PC-3 (cell line): Measurements from ENCODE around the gene ST3GAL4.

Source experiments
- CTCF ChIP-seq: fragments of 300-600 bp; sonication (generic); conservative IDR thresholded peaks from 2 replicates; pipeline ENCODE4 v1.5.1; 2017; ENCODE audit warnings: antibody characterized with exemption, low read depth, mild to moderate bottlenecking, low read length
- EZH2phosphoT487 ChIP-seq: fragments of 300-600 bp; sonication (generic); IDR thresholded peaks from 2 replicates; pipeline ENCODE4 v1.6.1; 2018; ENCODE audit warnings: mild to moderate bottlenecking, antibody characterized with exemption, low read length, borderline replicate concordance

DNA sequence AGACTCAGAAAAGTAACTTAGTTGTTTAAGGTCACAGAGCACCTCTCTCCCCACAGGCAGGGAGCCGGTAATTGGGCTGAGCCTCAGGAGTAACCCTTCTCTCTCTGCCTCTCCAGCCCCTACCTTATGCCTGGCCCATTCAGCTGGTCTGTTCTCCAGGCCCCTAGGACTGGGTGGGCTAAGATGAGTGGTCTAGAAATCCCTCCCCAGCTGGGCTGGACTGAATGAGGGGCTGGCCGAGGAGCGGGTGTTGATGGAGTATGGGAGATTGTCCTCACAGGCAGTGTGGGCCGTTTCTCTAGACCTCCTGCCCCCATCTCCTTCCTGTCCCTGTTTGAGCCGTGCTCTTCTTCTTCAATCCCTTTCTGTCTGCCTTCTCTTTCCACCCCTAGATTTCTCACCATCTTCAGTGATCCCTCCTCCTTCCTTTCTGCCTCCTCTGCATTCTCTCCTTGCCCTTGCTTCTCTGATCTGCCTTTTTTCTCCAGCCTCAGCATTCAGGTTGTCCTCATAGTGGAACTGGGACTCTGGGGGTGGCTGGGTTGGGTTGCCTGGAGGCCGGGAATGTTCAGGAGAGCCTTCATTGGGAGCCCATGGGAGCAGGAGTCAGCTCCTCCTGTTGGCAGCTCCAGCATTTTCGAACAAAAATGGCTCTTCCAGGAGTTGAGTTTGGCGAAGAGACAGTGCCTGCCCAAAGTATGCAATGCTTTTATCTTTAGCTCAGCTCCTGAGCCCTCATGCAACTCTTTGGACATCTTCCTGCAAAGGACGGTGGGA is 7.6 kb downstream of the ST3GAL4 start:
- TF ChIP-seq EZH2phosphoT487 (no peak), CTCF (no peak)
